Loucy (cell line): ENCODE measurements around the gene GMCL2.

ENCODE experiments used
- EZH2phosphoT487 ChIP-seq: fragments of 200-600 bp; IDR thresholded peaks from 2 replicates; pipeline ENCODE4 v1.6.1; 2018; ENCODE audit warnings: antibody characterized with exemption, mild to moderate bottlenecking, moderate library complexity, borderline replicate concordance
- TF ChIP-seq, protein P1 (sequence below): fragments of 200-600 bp; sonication (generic); conservative IDR thresholded peaks from 2 replicates; pipeline ENCODE4 v1.5.1; 2014; ENCODE audit warnings: mild to moderate bottlenecking, antibody characterized with exemption, low read length

DNA sequence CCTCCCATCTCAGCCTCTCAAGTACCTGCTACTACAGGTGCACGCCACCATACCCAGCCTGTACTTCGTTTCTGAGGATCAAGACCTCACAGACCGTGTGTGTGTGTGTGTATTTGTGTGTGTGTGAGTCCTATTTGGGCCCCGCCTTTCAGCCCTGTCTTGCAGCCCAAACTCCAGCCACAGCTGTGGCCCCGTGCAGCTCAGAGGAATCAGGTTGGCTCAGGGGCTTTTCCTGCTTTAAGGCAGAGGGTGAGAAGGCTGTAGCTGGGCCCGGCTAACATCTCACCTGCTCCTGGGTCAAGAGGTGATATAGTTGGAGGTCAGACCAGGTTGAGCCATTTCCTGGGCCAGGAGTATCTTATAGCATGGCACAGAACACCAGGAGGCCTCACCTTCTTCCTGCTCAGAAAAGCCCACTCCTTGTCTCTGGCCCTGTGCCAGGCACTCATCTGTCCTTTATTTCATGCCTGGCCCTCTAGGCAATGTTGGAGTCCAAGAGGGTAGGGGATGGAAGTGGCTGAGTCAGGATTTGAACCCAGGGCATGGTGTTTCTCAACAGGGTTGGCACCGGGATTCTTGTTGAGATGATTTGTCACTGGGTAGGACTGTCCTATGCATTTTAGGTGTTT is 47.1 kb upstream of the GMCL2 start:
- TF ChIP-seq EZH2phosphoT487: no peak
- TF ChIP-seq, protein P1, sequence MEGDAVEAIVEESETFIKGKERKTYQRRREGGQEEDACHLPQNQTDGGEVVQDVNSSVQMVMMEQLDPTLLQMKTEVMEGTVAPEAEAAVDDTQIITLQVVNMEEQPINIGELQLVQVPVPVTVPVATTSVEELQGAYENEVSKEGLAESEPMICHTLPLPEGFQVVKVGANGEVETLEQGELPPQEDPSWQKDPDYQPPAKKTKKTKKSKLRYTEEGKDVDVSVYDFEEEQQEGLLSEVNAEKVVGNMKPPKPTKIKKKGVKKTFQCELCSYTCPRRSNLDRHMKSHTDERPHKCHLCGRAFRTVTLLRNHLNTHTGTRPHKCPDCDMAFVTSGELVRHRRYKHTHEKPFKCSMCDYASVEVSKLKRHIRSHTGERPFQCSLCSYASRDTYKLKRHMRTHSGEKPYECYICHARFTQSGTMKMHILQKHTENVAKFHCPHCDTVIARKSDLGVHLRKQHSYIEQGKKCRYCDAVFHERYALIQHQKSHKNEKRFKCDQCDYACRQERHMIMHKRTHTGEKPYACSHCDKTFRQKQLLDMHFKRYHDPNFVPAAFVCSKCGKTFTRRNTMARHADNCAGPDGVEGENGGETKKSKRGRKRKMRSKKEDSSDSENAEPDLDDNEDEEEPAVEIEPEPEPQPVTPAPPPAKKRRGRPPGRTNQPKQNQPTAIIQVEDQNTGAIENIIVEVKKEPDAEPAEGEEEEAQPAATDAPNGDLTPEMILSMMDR: no peak
